ENCODE data around the gene ZNF880.
"Not testable (repeated sequence)": the region's sequence is repeated elsewhere in the genome, so short reads cannot be mapped to it uniquely, and the experiment has no call there.

Gene ZNF880

GRCh38 chr19:52369559-52370340 is at the start of gene ZNF880:
ZNF880 (plus strand) TSS chr19:52369923; CDS start chr19:52369966, 43 bp downstream.
- DNase-seq, result no peak
- in situ Hi-C loops (cut with HindIII; ENCODE audit: low pct_ligation_motif_present, low pct_unique_long_range_greater_than_20kb, low sequenced_read_pairs), result no loop called here

- in situ Hi-C loops (cut with HindIII; ENCODE audit: low pct_ligation_motif_present, low pct_unique_long_range_greater_than_20kb, low sequenced_read_pairs), result no loop called here
- DNase-seq, result no peak
Observed at GRCh38 chr19:52322429-52322828, 47.3 kb upstream of the ZNF880 start.

GRCh38 chr19:52331757-52332156 is 38.0 kb upstream of the ZNF880 start:
- DNase-seq, result no peak
- in situ Hi-C loops (cut with HindIII; ENCODE audit: low pct_ligation_motif_present, low pct_unique_long_range_greater_than_20kb, low sequenced_read_pairs), result no loop called here

- in situ Hi-C loops (cut with HindIII; ENCODE audit: low pct_ligation_motif_present, low pct_unique_long_range_greater_than_20kb, low sequenced_read_pairs), result no loop called here
- DNase-seq, result no peak
Observed at GRCh38 chr19:52335768-52336116, 34.0 kb upstream of the ZNF880 start.

GRCh38 chr19:52336117-52336790 is 33.5 kb upstream of the ZNF880 start, which contains the start of gene ZNF610:
ZNF610 (plus strand) TSS chr19:52336243; CDS start chr19:52349173, 12,930 bp downstream.
- DNase-seq, result no peak
- in situ Hi-C loops (cut with HindIII; ENCODE audit: low pct_ligation_motif_present, low pct_unique_long_range_greater_than_20kb, low sequenced_read_pairs), result no loop called here

GRCh38 chr19:52336791-52337381 is 32.8 kb upstream of the ZNF880 start:
- no peak for DNase-seq
- in situ Hi-C loops (cut with HindIII; ENCODE audit: low pct_ligation_motif_present, low pct_unique_long_range_greater_than_20kb, low sequenced_read_pairs), result no loop called here

- in situ Hi-C loops (cut with HindIII; ENCODE audit: low pct_ligation_motif_present, low pct_unique_long_range_greater_than_20kb, low sequenced_read_pairs), result not testable (repeated sequence)
Observed at GRCh38 chr19:52339022-52339421, 30.7 kb upstream of the ZNF880 start.

GRCh38 chr19:52343548-52343947 is 26.2 kb upstream of the ZNF880 start:
- no peak for DNase-seq
- in situ Hi-C loops (cut with HindIII; ENCODE audit: low pct_ligation_motif_present, low pct_unique_long_range_greater_than_20kb, low sequenced_read_pairs), result no loop called here

More at GRCh38 chr19:52339022-52339421, 30.7 kb upstream of the ZNF880 start:
- DNase-seq, result not testable (repeated sequence)

- DNase-seq, result no peak
- in situ Hi-C loops (cut with HindIII; ENCODE audit: low pct_ligation_motif_present, low pct_unique_long_range_greater_than_20kb, low sequenced_read_pairs), result no loop called here
Observed at GRCh38 chr19:52345162-52345561, 24.6 kb upstream of the ZNF880 start.

GRCh38 chr19:52351512-52351911 is 18.2 kb upstream of the ZNF880 start:
- DNase-seq, result no peak
- in situ Hi-C loops (cut with HindIII; ENCODE audit: low pct_ligation_motif_present, low pct_unique_long_range_greater_than_20kb, low sequenced_read_pairs), result no loop called here

- no peak for DNase-seq
- in situ Hi-C loops (cut with HindIII; ENCODE audit: low pct_ligation_motif_present, low pct_unique_long_range_greater_than_20kb, low sequenced_read_pairs), result no loop called here
Observed at GRCh38 chr19:52366414-52366824, 3.3 kb upstream of the ZNF880 start.

- in situ Hi-C loops (cut with HindIII; ENCODE audit: low pct_ligation_motif_present, low pct_unique_long_range_greater_than_20kb, low sequenced_read_pairs), result no loop called here
- DNase-seq, result no peak
Observed at GRCh38 chr19:52370341-52370710, 603 bp downstream of the ZNF880 start.

GRCh38 chr19:52391135-52391534 is 21.4 kb downstream of the ZNF880 start:
- in situ Hi-C loops (cut with HindIII; ENCODE audit: low pct_ligation_motif_present, low pct_unique_long_range_greater_than_20kb, low sequenced_read_pairs), result no loop called here
- no peak for DNase-seq

GRCh38 chr19:52397310-52398080 is 27.8 kb downstream of the ZNF880 start, which contains the start of gene ZNF528:
ZNF528 (plus strand) TSS chr19:52397849; CDS start chr19:52402014, 4,165 bp downstream.
- in situ Hi-C loops (cut with HindIII; ENCODE audit: low pct_ligation_motif_present, low pct_unique_long_range_greater_than_20kb, low sequenced_read_pairs), result no loop called here
- DNase-seq, result no peak

- no peak for DNase-seq
- in situ Hi-C loops (cut with HindIII; ENCODE audit: low pct_ligation_motif_present, low pct_unique_long_range_greater_than_20kb, low sequenced_read_pairs), result no loop called here
Observed at GRCh38 chr19:52398081-52398441, 28.3 kb downstream of the ZNF880 start.

- no peak for DNase-seq
- in situ Hi-C loops (cut with HindIII; ENCODE audit: low pct_ligation_motif_present, low pct_unique_long_range_greater_than_20kb, low sequenced_read_pairs), result no loop called here
Observed at GRCh38 chr19:52410276-52410675, 40.6 kb downstream of the ZNF880 start.

GRCh38 chr19:52415711-52416110 is 46.0 kb downstream of the ZNF880 start:
- no peak for DNase-seq
- in situ Hi-C loops (cut with HindIII; ENCODE audit: low pct_ligation_motif_present, low pct_unique_long_range_greater_than_20kb, low sequenced_read_pairs), result no loop called here

GRCh38 chr19:52428937-52429336 is 59.2 kb downstream of the ZNF880 start, which contains the start of gene ZNF534:
ZNF534 (plus strand) TSS chr19:52429148; CDS start chr19:52431475, 2,327 bp downstream.
- in situ Hi-C loops (cut with HindIII; ENCODE audit: low pct_ligation_motif_present, low pct_unique_long_range_greater_than_20kb, low sequenced_read_pairs), result no loop called here
- no peak for DNase-seq

All from ACHN (cell line).